ENCODE results near the gene CYTH1.

DNA sequence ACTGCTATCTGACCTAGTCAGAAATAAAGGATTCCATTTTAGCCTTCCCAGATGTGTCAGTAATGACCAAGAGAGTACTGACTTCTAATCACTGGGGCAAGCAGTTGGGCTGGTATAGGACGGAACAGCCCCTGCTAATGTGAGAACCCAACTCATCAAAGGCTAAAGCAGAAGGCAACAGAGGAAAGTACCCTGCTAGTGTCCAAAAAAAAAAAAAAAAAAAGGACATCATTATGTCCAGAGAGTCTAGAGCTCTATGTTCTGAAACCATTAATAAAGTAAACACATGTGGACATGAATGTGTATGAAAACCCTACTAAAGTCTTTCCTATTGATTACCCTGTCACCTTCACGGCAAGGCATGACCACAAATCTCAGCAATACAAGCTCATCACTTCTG is 85.0 kb downstream of the CYTH1 start:
- TF ChIP-seq, protein P1, sequence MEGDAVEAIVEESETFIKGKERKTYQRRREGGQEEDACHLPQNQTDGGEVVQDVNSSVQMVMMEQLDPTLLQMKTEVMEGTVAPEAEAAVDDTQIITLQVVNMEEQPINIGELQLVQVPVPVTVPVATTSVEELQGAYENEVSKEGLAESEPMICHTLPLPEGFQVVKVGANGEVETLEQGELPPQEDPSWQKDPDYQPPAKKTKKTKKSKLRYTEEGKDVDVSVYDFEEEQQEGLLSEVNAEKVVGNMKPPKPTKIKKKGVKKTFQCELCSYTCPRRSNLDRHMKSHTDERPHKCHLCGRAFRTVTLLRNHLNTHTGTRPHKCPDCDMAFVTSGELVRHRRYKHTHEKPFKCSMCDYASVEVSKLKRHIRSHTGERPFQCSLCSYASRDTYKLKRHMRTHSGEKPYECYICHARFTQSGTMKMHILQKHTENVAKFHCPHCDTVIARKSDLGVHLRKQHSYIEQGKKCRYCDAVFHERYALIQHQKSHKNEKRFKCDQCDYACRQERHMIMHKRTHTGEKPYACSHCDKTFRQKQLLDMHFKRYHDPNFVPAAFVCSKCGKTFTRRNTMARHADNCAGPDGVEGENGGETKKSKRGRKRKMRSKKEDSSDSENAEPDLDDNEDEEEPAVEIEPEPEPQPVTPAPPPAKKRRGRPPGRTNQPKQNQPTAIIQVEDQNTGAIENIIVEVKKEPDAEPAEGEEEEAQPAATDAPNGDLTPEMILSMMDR (IDR thresholded peaks at IDR 0.05; ENCODE audit: low read depth, low read length, missing input control): no peak
- TF ChIP-seq GABPA (IDR thresholded peaks at IDR 0.05 in 1 of 2, conservative IDR thresholded peaks at IDR 0.05 in 1 of 2) (no peak), HNF4G (IDR thresholded peaks at IDR 0.05) (no peak), RXRA (IDR thresholded peaks at IDR 0.05) (no peak), RAD21 (IDR thresholded peaks at IDR 0.05) (no peak), YY1 (IDR thresholded peaks at IDR 0.05) (no peak), TAF1 (conservative IDR thresholded peaks at IDR 0.05) (no peak), SP1 (IDR thresholded peaks at IDR 0.05) (no peak), NR2F2 (IDR thresholded peaks at IDR 0.05) (no peak)
- TF ChIP-seq, protein P2, sequence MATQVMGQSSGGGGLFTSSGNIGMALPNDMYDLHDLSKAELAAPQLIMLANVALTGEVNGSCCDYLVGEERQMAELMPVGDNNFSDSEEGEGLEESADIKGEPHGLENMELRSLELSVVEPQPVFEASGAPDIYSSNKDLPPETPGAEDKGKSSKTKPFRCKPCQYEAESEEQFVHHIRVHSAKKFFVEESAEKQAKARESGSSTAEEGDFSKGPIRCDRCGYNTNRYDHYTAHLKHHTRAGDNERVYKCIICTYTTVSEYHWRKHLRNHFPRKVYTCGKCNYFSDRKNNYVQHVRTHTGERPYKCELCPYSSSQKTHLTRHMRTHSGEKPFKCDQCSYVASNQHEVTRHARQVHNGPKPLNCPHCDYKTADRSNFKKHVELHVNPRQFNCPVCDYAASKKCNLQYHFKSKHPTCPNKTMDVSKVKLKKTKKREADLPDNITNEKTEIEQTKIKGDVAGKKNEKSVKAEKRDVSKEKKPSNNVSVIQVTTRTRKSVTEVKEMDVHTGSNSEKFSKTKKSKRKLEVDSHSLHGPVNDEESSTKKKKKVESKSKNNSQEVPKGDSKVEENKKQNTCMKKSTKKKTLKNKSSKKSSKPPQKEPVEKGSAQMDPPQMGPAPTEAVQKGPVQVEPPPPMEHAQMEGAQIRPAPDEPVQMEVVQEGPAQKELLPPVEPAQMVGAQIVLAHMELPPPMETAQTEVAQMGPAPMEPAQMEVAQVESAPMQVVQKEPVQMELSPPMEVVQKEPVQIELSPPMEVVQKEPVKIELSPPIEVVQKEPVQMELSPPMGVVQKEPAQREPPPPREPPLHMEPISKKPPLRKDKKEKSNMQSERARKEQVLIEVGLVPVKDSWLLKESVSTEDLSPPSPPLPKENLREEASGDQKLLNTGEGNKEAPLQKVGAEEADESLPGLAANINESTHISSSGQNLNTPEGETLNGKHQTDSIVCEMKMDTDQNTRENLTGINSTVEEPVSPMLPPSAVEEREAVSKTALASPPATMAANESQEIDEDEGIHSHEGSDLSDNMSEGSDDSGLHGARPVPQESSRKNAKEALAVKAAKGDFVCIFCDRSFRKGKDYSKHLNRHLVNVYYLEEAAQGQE (IDR thresholded peaks at IDR 0.05): no peak
- TF ChIP-seq, protein P3, sequence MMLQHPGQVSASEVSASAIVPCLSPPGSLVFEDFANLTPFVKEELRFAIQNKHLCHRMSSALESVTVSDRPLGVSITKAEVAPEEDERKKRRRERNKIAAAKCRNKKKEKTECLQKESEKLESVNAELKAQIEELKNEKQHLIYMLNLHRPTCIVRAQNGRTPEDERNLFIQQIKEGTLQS (IDR thresholded peaks at IDR 0.05): no peak
- TF ChIP-seq, protein P4, sequence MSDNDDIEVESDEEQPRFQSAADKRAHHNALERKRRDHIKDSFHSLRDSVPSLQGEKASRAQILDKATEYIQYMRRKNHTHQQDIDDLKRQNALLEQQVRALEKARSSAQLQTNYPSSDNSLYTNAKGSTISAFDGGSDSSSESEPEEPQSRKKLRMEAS (IDR thresholded peaks at IDR 0.05): no peak
- TF ChIP-seq, protein P5, sequence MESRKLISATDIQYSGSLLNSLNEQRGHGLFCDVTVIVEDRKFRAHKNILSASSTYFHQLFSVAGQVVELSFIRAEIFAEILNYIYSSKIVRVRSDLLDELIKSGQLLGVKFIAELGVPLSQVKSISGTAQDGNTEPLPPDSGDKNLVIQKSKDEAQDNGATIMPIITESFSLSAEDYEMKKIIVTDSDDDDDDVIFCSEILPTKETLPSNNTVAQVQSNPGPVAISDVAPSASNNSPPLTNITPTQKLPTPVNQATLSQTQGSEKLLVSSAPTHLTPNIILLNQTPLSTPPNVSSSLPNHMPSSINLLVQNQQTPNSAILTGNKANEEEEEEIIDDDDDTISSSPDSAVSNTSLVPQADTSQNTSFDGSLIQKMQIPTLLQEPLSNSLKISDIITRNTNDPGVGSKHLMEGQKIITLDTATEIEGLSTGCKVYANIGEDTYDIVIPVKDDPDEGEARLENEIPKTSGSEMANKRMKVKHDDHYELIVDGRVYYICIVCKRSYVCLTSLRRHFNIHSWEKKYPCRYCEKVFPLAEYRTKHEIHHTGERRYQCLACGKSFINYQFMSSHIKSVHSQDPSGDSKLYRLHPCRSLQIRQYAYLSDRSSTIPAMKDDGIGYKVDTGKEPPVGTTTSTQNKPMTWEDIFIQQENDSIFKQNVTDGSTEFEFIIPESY (IDR thresholded peaks at IDR 0.05): no peak
